ENCODE measurements around the gene SPTLC1. TPM values are rescaled to one million over a fixed set of nuclear protein-coding genes. Genes with fewer than 3 reads are reported as not detected.

SPTLC1 gene
- total and polyA plus RNA-seq, 5 donors from 2014 or later = 44.0 to 51.2 (median 48.3) TPM

DNA sequence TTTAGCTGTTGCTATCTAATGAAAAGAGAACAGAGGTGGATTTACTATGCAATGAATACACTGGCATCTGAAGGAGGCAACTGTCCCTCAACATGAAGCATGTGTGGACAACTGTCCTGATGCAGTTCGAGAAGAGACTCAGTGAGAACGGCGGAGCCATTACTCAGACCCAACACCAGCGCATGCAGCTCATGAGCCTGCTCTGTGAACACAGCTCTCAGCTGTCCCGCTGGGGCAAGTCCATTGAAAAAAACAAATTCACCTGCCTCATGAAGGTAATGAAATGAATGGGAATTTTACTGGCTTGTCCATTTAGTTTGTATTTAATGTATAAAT is 78.8 kb downstream of the SPTLC1 start:
- no peak for DNase-seq
- Mint-ChIP-seq H3K9me3 (no peaks in the 10 kb centered on the region), H3K4me3 (no peak overlapping the region), H3K36me3 (peaks cover 54% of the 10 kb centered on the region), H3K27ac (peak overlapping the region in 1 of 3 donors; percentile 44), H3K4me1 (no peaks in the 10 kb centered on the region), H3K27me3 (no peaks in the 10 kb centered on the region)
- peaks cover under 1 to 2% of the 10 kb centered on the region in 2 experiments for H3K9me3 ChIP-seq (ENCODE audit: control insufficient read depth in 2 of 2, low read length in 2 of 2)
- H3K27me3 ChIP-seq (ENCODE audit: control insufficient read depth, insufficient read depth, low read length) = no peaks in the 10 kb centered on the region
- no peak overlapping the region for H3K4me3 ChIP-seq (ENCODE audit: low read depth, low read length)
- H3K4me1 ChIP-seq (ENCODE audit: control insufficient read depth, insufficient read depth, low read length, poor library complexity, severe bottlenecking) = no peaks in the 10 kb centered on the region
- ATAC-seq (ENCODE audit: low read depth in 2 of 2) = no peak
- peaks cover 77% of the 10 kb centered on the region for H3K36me3 ChIP-seq (ENCODE audit: control insufficient read depth, insufficient read depth, low read length)
- H3K27ac ChIP-seq (ENCODE audit: insufficient read depth, low read length, poor library complexity, severe bottlenecking) = no peak overlapping the region

DNA sequence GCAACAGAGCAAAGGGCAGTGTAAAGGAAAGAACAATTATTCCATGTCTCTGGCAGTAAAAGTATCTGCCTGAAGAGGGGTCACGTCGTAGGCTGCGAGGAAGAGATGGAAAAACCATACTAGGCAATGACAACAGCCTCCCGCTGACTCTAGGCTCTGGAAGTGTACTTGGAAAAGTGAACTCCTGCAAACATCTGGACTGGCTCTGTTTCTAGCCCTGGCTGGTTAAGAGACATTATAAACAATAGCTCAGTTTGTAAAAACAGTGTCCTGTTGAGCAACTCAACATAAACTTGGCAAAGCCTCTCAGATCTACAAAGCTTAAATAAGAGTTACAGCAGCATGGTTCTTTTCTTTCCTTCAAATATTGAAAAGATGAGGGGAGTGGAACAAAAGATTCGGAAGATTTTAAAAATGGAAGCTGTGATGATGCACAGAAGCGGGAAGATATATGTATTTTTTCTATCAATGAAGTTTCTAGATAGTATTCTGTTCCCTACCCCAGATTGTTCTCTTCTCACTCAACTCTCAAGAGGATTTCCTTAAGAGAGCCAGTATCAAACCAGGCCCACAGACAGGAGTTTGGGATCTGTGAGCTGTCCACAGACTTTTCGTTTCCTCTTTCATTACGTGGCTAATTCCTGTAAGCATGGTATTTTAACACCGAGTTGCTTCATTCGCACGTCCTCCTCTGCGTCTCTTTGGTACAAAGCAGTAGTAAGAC is 79.4 kb downstream of the SPTLC1 start:
- Histone ChIP-seq H3K9me3 (ENCODE audit: control insufficient read depth in 2 of 2, low read length in 2 of 2) (no peaks in the 10 kb centered on the region), H3K36me3 (ENCODE audit: control insufficient read depth, insufficient read depth, low read length) (peaks cover 76% of the 10 kb centered on the region), H3K4me3 (ENCODE audit: low read depth, low read length) (no peak overlapping the region), H3K4me1 (ENCODE audit: control insufficient read depth, insufficient read depth, low read length, poor library complexity, severe bottlenecking) (no peaks in the 10 kb centered on the region), H3K27ac (ENCODE audit: insufficient read depth, low read length, poor library complexity, severe bottlenecking) (no peak overlapping the region), H3K27me3 (ENCODE audit: control insufficient read depth, insufficient read depth, low read length) (no peaks in the 10 kb centered on the region)
- H3K4me1 Mint-ChIP-seq = no peaks in the 10 kb centered on the region
- DNase-seq (no peak), ATAC-seq (ENCODE audit: low read depth in 2 of 2) (no peak)
- no peak overlapping the region for H3K4me3 Mint-ChIP-seq
- H3K27ac Mint-ChIP-seq = peak overlapping the region in 1 of 3 donors; percentile 30
- peaks cover 54% of the 10 kb centered on the region for H3K36me3 Mint-ChIP-seq
- H3K9me3 Mint-ChIP-seq = no peaks in the 10 kb centered on the region
- no peaks in the 10 kb centered on the region for H3K27me3 Mint-ChIP-seq

DNA sequence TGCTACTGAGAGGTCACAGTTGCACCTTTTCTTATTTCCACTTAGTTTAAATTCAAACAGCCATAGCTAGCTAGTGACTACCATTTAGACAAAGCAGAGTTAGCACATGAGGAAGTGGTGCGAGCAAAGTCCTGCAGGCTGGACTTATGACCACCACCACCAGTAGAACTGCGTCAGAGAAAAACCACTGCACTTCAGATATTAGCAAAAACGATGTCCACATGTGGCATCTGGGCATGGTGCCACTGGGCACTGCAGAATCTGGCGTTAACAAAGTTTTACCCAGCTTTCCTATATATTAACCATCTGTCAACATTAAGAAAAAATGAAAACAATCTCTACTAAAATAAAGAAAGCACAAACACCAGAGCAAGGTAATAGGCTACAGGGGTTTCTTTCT is 80.1 kb downstream of the SPTLC1 start:
- peaks cover 58% of the 10 kb centered on the region for H3K36me3 Mint-ChIP-seq
- ATAC-seq (ENCODE audit: low read depth in 2 of 2) (no peak), DNase-seq (no peak)
- Histone ChIP-seq H3K4me1 (ENCODE audit: control insufficient read depth, insufficient read depth, low read length, poor library complexity, severe bottlenecking) (no peaks in the 10 kb centered on the region), H3K27ac (ENCODE audit: insufficient read depth, low read length, poor library complexity, severe bottlenecking) (no peak overlapping the region), H3K36me3 (ENCODE audit: control insufficient read depth, insufficient read depth, low read length) (peaks cover 74% of the 10 kb centered on the region), H3K4me3 (ENCODE audit: low read depth, low read length) (no peak overlapping the region), H3K9me3 (ENCODE audit: control insufficient read depth in 2 of 2, low read length in 2 of 2) (no peaks in the 10 kb centered on the region), H3K27me3 (ENCODE audit: control insufficient read depth, insufficient read depth, low read length) (no peaks in the 10 kb centered on the region)
- H3K9me3 Mint-ChIP-seq = no peaks in the 10 kb centered on the region
- no peaks in the 10 kb centered on the region for H3K4me1 Mint-ChIP-seq
- H3K27me3 Mint-ChIP-seq = no peaks in the 10 kb centered on the region
- no peak overlapping the region for H3K4me3 Mint-ChIP-seq
- peak overlapping the region in 1 of 3 donors; percentile 30 for H3K27ac Mint-ChIP-seq

DNA sequence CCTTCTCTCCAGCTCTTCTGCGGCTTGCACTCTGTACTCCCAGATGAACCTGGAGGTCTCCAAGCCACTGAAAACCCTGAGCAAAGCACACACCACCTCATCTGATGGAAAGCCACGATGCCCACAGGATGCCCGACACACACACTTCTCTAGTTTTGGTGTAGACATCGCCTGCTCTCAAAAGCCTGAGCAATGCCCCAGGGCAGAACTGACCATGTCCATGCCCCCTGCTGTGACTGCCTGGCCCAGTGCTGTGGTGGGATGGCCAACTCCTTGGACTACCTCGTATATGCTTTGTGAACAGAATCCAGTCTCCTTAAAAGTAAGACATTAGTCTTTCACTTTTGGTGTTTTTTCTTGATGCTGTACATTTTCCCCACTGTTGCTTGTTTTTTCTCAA is 81.2 kb downstream of the SPTLC1 start:
- Mint-ChIP-seq H3K27ac (no peak overlapping the region), H3K36me3 (peaks cover 61% of the 10 kb centered on the region), H3K27me3 (no peaks in the 10 kb centered on the region), H3K4me3 (no peak overlapping the region), H3K9me3 (no peaks in the 10 kb centered on the region), H3K4me1 (no peaks in the 10 kb centered on the region)
- Histone ChIP-seq H3K4me3 (ENCODE audit: low read depth, low read length) (no peak overlapping the region), H3K27ac (ENCODE audit: insufficient read depth, low read length, poor library complexity, severe bottlenecking) (no peak overlapping the region), H3K27me3 (ENCODE audit: control insufficient read depth, insufficient read depth, low read length) (no peaks in the 10 kb centered on the region), H3K9me3 (ENCODE audit: control insufficient read depth in 2 of 2, low read length in 2 of 2) (no peaks in the 10 kb centered on the region), H3K36me3 (ENCODE audit: control insufficient read depth, insufficient read depth, low read length) (peaks cover 75% of the 10 kb centered on the region), H3K4me1 (ENCODE audit: control insufficient read depth, insufficient read depth, low read length, poor library complexity, severe bottlenecking) (no peaks in the 10 kb centered on the region)
- DNase-seq (no peak), ATAC-seq (ENCODE audit: low read depth in 2 of 2) (no peak)

DNA sequence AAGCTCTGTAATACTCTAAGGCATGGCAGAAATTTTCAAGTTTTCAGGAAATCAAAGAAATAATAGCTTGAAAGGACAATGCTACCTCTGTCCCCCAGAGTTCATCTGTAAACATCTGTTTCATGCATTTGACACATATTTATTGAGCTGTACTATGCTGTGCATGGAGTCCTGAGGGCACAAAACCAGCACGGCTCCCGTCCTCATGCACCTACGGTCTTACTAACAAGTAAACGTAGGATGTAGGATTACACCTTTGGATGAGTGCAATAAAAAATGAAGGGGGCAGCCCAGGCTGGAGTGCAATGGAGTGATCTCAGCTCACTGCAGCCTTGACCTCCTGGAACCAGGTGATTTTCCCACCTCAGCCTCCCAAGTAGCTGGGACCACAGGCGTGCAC is 81.9 kb downstream of the SPTLC1 start:
- H3K4me3 Mint-ChIP-seq = no peak overlapping the region
- peaks cover 68% of the 10 kb centered on the region for H3K36me3 ChIP-seq (ENCODE audit: control insufficient read depth, insufficient read depth, low read length)
- H3K9me3 Mint-ChIP-seq = no peaks in the 10 kb centered on the region
- no peaks in the 10 kb centered on the region for H3K9me3 ChIP-seq (ENCODE audit: control insufficient read depth in 2 of 2, low read length in 2 of 2)
- H3K4me1 Mint-ChIP-seq = no peaks in the 10 kb centered on the region
- H3K4me3 ChIP-seq (ENCODE audit: low read depth, low read length) = no peak overlapping the region
- no peaks in the 10 kb centered on the region for H3K27me3 Mint-ChIP-seq
- H3K27ac Mint-ChIP-seq = no peak overlapping the region
- no peak for DNase-seq
- H3K27ac ChIP-seq (ENCODE audit: insufficient read depth, low read length, poor library complexity, severe bottlenecking) = no peak overlapping the region
- H3K27me3 ChIP-seq (ENCODE audit: control insufficient read depth, insufficient read depth, low read length) = no peaks in the 10 kb centered on the region
- peaks cover 56% of the 10 kb centered on the region for H3K36me3 Mint-ChIP-seq
- ATAC-seq (ENCODE audit: low read depth in 2 of 2) = no peak
- H3K4me1 ChIP-seq (ENCODE audit: control insufficient read depth, insufficient read depth, low read length, poor library complexity, severe bottlenecking) = no peaks in the 10 kb centered on the region

DNA sequence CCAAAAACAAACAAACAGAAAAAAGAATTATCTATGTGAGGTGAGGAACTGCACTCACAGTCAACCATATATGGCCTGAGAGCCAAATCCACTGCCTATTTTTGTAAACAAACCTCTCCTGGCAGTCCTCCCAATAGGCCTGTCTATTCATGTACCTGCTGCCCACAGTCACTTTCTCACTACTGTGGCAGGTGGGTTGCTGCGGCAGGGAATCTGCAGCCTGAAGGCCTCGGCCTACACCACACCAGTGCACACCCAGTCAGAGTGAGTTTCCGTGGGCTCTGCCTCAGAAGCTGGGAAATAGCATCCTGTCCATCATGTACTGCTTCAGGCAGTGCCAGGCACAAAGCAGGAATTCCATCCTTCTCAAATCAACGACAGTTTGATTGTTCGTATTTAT is 82.3 kb downstream of the SPTLC1 start:
- no peak overlapping the region for H3K27ac Mint-ChIP-seq
- no peaks in the 10 kb centered on the region for H3K9me3 Mint-ChIP-seq
- no peaks in the 10 kb centered on the region for H3K4me1 Mint-ChIP-seq
- no peaks in the 10 kb centered on the region for H3K4me1 ChIP-seq (ENCODE audit: control insufficient read depth, insufficient read depth, low read length, poor library complexity, severe bottlenecking)
- no peaks in the 10 kb centered on the region for H3K27me3 Mint-ChIP-seq
- no peaks in the 10 kb centered on the region for H3K27me3 ChIP-seq (ENCODE audit: control insufficient read depth, insufficient read depth, low read length)
- no peaks in the 10 kb centered on the region for H3K9me3 ChIP-seq (ENCODE audit: control insufficient read depth in 2 of 2, low read length in 2 of 2)
- H3K36me3 ChIP-seq (ENCODE audit: control insufficient read depth, insufficient read depth, low read length) = peaks cover 64% of the 10 kb centered on the region
- H3K27ac ChIP-seq (ENCODE audit: insufficient read depth, low read length, poor library complexity, severe bottlenecking) = no peak overlapping the region
- ATAC-seq (ENCODE audit: low read depth in 2 of 2) = no peak
- H3K4me3 ChIP-seq (ENCODE audit: low read depth, low read length) = no peak overlapping the region
- no peak for DNase-seq
- H3K4me3 Mint-ChIP-seq = no peak overlapping the region
- peaks cover 51% of the 10 kb centered on the region for H3K36me3 Mint-ChIP-seq

DNA sequence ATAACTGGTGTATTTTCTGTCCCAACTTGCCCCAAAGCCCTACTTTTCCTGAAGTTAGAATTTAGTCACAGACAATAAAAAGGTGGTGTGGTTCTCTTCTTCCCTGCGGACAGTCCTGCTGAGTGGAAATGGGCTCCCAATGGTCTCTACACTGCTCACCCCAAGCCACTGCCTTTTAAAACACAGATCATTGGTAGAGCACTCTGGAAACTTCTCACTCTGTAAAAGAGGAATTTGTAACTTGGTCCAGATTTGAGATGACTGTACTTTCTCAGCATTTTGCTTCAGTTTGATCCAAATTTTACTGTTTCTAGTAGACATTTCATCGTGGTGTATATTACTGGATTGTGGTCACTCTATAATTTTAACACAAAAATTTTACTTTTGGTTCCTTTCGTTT is 84.8 kb downstream of the SPTLC1 start:
- H3K9me3 Mint-ChIP-seq = no peaks in the 10 kb centered on the region
- ATAC-seq (ENCODE audit: low read depth in 2 of 2) = no peak
- H3K27ac ChIP-seq (ENCODE audit: insufficient read depth, low read length, poor library complexity, severe bottlenecking) = no peak overlapping the region
- H3K36me3 Mint-ChIP-seq = peaks cover 32% of the 10 kb centered on the region
- DNase-seq = no peak
- no peaks in the 10 kb centered on the region for H3K9me3 ChIP-seq (ENCODE audit: control insufficient read depth in 2 of 2, low read length in 2 of 2)
- H3K4me1 ChIP-seq (ENCODE audit: control insufficient read depth, insufficient read depth, low read length, poor library complexity, severe bottlenecking) = no peaks in the 10 kb centered on the region
- peaks cover 39% of the 10 kb centered on the region for H3K36me3 ChIP-seq (ENCODE audit: control insufficient read depth, insufficient read depth, low read length)
- H3K27ac Mint-ChIP-seq = peak overlapping the region in 1 of 3 donors; percentile 6
- H3K4me3 ChIP-seq (ENCODE audit: low read depth, low read length) = no peak overlapping the region
- H3K27me3 Mint-ChIP-seq = no peaks in the 10 kb centered on the region
- H3K4me3 Mint-ChIP-seq = no peak overlapping the region
- no peaks in the 10 kb centered on the region for H3K4me1 Mint-ChIP-seq
- no peaks in the 10 kb centered on the region for H3K27me3 ChIP-seq (ENCODE audit: control insufficient read depth, insufficient read depth, low read length)

DNA sequence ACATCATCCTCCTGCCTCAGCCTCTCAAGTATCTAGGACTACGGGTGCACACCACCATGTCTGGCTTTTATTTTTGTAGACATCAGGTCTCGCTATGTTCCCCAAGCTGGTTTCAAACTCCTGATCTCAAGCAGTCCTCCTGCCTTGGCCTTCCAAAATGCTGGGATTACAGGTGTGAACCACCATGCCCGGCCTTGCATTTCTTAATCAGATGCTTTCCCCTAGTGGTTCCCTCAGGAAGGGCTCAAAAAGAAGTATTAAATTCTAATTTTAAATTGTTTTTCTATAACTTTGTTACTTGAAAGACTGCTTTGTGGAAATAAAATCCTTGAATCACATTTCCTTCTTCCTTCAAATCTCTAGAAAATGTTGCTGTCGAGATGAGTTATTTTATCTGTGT is 85.7 kb downstream of the SPTLC1 start:
- H3K27me3 ChIP-seq (ENCODE audit: control insufficient read depth, insufficient read depth, low read length) = no peaks in the 10 kb centered on the region
- Mint-ChIP-seq H3K27ac (no peak overlapping the region), H3K4me3 (no peak overlapping the region), H3K4me1 (no peaks in the 10 kb centered on the region), H3K9me3 (no peaks in the 10 kb centered on the region), H3K27me3 (no peaks in the 10 kb centered on the region), H3K36me3 (peaks cover 30% of the 10 kb centered on the region)
- H3K9me3 ChIP-seq (ENCODE audit: control insufficient read depth in 2 of 2, low read length in 2 of 2) = no peaks in the 10 kb centered on the region
- no peak overlapping the region for H3K27ac ChIP-seq (ENCODE audit: insufficient read depth, low read length, poor library complexity, severe bottlenecking)
- H3K4me3 ChIP-seq (ENCODE audit: low read depth, low read length) = no peak overlapping the region
- ATAC-seq (ENCODE audit: low read depth in 2 of 2) (no peak), DNase-seq (no peak)
- no peaks in the 10 kb centered on the region for H3K4me1 ChIP-seq (ENCODE audit: control insufficient read depth, insufficient read depth, low read length, poor library complexity, severe bottlenecking)
- H3K36me3 ChIP-seq (ENCODE audit: control insufficient read depth, insufficient read depth, low read length) = peaks cover 31% of the 10 kb centered on the region

Measured in CD4-positive, CD25-positive, alpha-beta regulatory T cell (primary cell).